Body of pancreas (tissue), 4 donors: Measurements from ENCODE around the gene DNAL1. TPM values are rescaled to one million over a fixed set of nuclear protein-coding genes. Genes with fewer than 3 reads are reported as not detected.
"Not testable (repeated sequence)": the region's sequence is repeated elsewhere in the genome, so short reads cannot be mapped to it uniquely, and the experiment has no call there.

Experiments
- ATAC-seq: fragments of 150-250 bp; one replicate; pipeline ENCODE4 v1.9.1; 2016
- DNase-seq, 4 donors: peaks; one replicate each; pipeline ENCODE4 v3.0.0-alpha.2; 2019
- H3K27ac ChIP-seq, 4 donors: fragments of 200-600 bp; sonication (generic); 1 replicate in 3 of 4; 2 replicates in 1 of 4; pipeline versions ENCODE4 v1.5.1 to v1.6.1; 2016 to 2019; ENCODE audit warnings: mild to moderate bottlenecking in 1 of 4, mixed read lengths in 1 of 4, moderate library complexity in 1 of 4
- H3K27me3 ChIP-seq, 2 donors: fragments of 200-600 bp; sonication (generic); one replicate each; pipeline ENCODE4 v1.6.0; 2016; ENCODE audit warnings: mild to moderate bottlenecking in 1 of 2
- H3K36me3 ChIP-seq, 2 donors: fragments of 200-600 bp; sonication (generic); replicated peaks in 1 of 2; 2 replicates each; pipeline ENCODE4 v1.5.1; 2016; ENCODE audit warnings: low read depth in 2 of 2; ENCODE audit not compliant: insufficient read depth in 1 of 2
- H3K4me1 ChIP-seq: fragments of 200-600 bp; sonication (generic); one replicate; pipeline ENCODE4 v1.6.0; 2016
- H3K4me3 ChIP-seq, 2 donors: fragments of 200-600 bp; sonication (generic); 1 replicate in 1 of 2; 2 replicates in 1 of 2; pipeline ENCODE4 v1.5.1; 2016 to 2019
- H3K9me3 ChIP-seq, 3 donors: fragments of 200-600 bp; sonication (generic); 1 replicate in 2 of 3; 2 replicates in 1 of 3; pipeline ENCODE4 v1.5.1; 2016
- CTCF ChIP-seq, 7 experiments: fragments of 450-650 bp in 4 of 7; fragments of 200-600 bp in 3 of 7; sonication (generic) in 3 of 7; IDR thresholded peaks; one replicate each; pipeline ENCODE4 v1.5.1; 2016 to 2019; ENCODE audit warnings: antibody characterized with exemption in 7 of 7
- POLR2A ChIP-seq, 3 donors: fragments of 450-650 bp; IDR thresholded peaks; one replicate each; pipeline ENCODE4 v1.6.1; 2016; ENCODE audit warnings: antibody characterized with exemption in 3 of 3, mild to moderate bottlenecking in 2 of 3
- WGBS, 2 donors: methylation state at CpG; one replicate each; pipeline ENCODE4 v1.1.5; 2017; 5-methylcytosine and 5-hydroxymethylcytosine counted together
- intact Hi-C: fragments of 100-400 bp; cut with DNase I; formaldehyde crosslinking; loops from one replicate; pipeline ENCODE4 v1.15.1; 2023
- total RNA-seq, 2 donors: library from RNA; depleted of rRNA; stranded (reverse); fragments of >200 nt; gene quantifications; one replicate each; pipeline ENCODE4 v1.1.0, GENCODE V29; 2016

The DNAL1 gene
- total RNA-seq, 2 donors from 2014 or later: 2.6 to 7.3 TPM

- no peak for ATAC-seq
- Histone ChIP-seq H3K36me3 (no peaks in the 10 kb centered on the region), H3K27me3 (no peaks in the 10 kb centered on the region), H3K4me1 (no peaks in the 10 kb centered on the region), H3K4me3 (no peak overlapping the region), H3K9me3 (no peaks in the 10 kb centered on the region), H3K27ac (no peak overlapping the region)
- intact Hi-C loops: no loop called here
- TF ChIP-seq CTCF (IDR thresholded peaks at IDR 0.05) (no peak), POLR2A (IDR thresholded peaks at IDR 0.05) (no peak)
- no peak for DNase-seq
- 36 to 67% methylated on average over 1 of the region's 1 CpG for WGBS, 2 donors
These were observed 19.1 kb upstream of the DNAL1 start for GRCh38 chr14:73625706-73626105.

DNA sequence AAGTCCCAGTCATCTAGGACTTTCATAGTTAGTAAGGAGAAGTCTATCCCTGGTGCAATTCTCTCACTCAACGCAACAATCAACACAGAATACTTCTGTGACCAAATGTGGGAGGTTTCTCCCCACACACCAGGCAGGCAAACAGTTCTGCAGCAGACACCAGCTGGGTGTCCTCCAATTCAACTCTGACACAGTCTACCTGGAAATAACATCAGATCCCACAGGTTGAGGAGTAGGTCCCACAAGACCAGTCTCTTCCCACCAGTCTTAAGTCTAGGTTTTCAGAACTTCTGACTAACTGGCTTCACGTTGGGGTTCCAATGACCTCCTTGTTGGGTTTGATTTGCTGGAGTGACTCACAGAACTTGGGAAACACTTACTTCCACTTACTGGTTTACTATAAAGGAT is 17.6 kb upstream of the DNAL1 start:
- H3K9me3 ChIP-seq: no peaks in the 10 kb centered on the region
- WGBS, 2 donors: 85 to 94% methylated on average over 2 of the region's 2 CpGs
- no peak for TF ChIP-seq POLR2A (IDR thresholded peaks at IDR 0.05)
- ATAC-seq (no peak), DNase-seq (no peak)
- H3K36me3 ChIP-seq: no peaks in the 10 kb centered on the region
- intact Hi-C loops: no loop called here
- H3K4me1 ChIP-seq: no peaks in the 10 kb centered on the region
- no peak overlapping the region for H3K4me3 ChIP-seq
- H3K27me3 ChIP-seq: no peaks in the 10 kb centered on the region
- H3K27ac ChIP-seq: no peak overlapping the region

- Histone ChIP-seq H3K4me1 (peaks cover 16% of the 10 kb centered on the region), H3K9me3 (no peaks in the 10 kb centered on the region), H3K36me3 (no peaks in the 10 kb centered on the region), H3K27ac (no peak overlapping the region), H3K27me3 (no peaks in the 10 kb centered on the region), H3K4me3 (no peak overlapping the region)
- DNase-seq (no peak), ATAC-seq (no peak)
- TF ChIP-seq POLR2A (IDR thresholded peaks at IDR 0.05): no peak
- WGBS, 2 donors: 86 to 88% methylated on average over 10 of the region's 10 CpGs
- intact Hi-C loops: loop anchor here (10.0 kb wide), 1 partner anchor 115 kb away; no protein-coding TSS in a partner anchor
These were observed 14.6 kb upstream of the DNAL1 start for GRCh38 chr14:73630009-73630780.

- peak; percentile 83 for ATAC-seq
- TF ChIP-seq POLR2A (IDR thresholded peaks at IDR 0.05): no peak
- peak; percentile 81 to 92 (median 87) for TF ChIP-seq CTCF (IDR thresholded peaks at IDR 0.05)
- H3K4me3 ChIP-seq: peak overlapping the region; percentile 2 to 67
- H3K4me1 ChIP-seq: peaks cover 16% of the 10 kb centered on the region
- H3K27me3 ChIP-seq: no peaks in the 10 kb centered on the region
- peak; percentile 60 to 71 (median 68) for DNase-seq
- intact Hi-C loops: loop anchor here (10.0 kb wide), 1 partner anchor 119 kb away; no protein-coding TSS in a partner anchor
- H3K36me3 ChIP-seq: no peaks in the 10 kb centered on the region
- WGBS, 2 donors: 16 to 17% methylated on average over 27 to 36 of the region's 44 CpGs
- no peaks in the 10 kb centered on the region for H3K9me3 ChIP-seq
- H3K27ac ChIP-seq: peak overlapping the region in 3 of 4 donors; percentile 8 to 61 (median 39)
These were observed 11.4 kb upstream of the DNAL1 start for GRCh38 chr14:73633116-73634010.

- TF ChIP-seq POLR2A (IDR thresholded peaks at IDR 0.05): peak in 1 of 3 donors; percentile 8
- peak in 4 of 7 experiments; percentile 18 to 48 (median 27) for TF ChIP-seq CTCF (IDR thresholded peaks at IDR 0.05)
- Histone ChIP-seq H3K27ac (peak overlapping the region in 3 of 4 donors; percentile 8 to 61 (median 39)), H3K36me3 (no peaks in the 10 kb centered on the region), H3K27me3 (no peaks in the 10 kb centered on the region), H3K4me3 (peak overlapping the region; percentile 2 to 67), H3K9me3 (no peaks in the 10 kb centered on the region), H3K4me1 (peaks cover 16% of the 10 kb centered on the region)
- intact Hi-C loops: loop anchor here (10.0 kb wide), 1 partner anchor 119 kb away; no protein-coding TSS in a partner anchor
- whole genome bisulfite sequencing, 2 donors: 7 to 27% methylated on average over 7 to 46 of the region's 53 CpGs
- ATAC-seq (peak; percentile 77), DNase-seq (peak; percentile 32 to 69 (median 43))
These were observed 10.6 kb upstream of the DNAL1 start for GRCh38 chr14:73634011-73634833.

- intact Hi-C loops: loop anchor here (10.0 kb wide), 1 partner anchor 122 kb away; no protein-coding TSS in a partner anchor
- 70 to 77% methylated on average over 10 of the region's 10 CpGs for WGBS, 2 donors
- not testable (repeated sequence) for ATAC-seq, H3K27me3 ChIP-seq, H3K9me3 ChIP-seq, H3K36me3 ChIP-seq, DNase-seq, H3K4me3 ChIP-seq, H3K27ac ChIP-seq
- peaks cover 16% of the 10 kb centered on the region for H3K4me1 ChIP-seq
These were observed 8.4 kb upstream of the DNAL1 start for GRCh38 chr14:73636355-73636754.
